Neural progenitor cell (in vitro differentiated cells): ENCODE measurements around the gene TOMM22. TPM values are rescaled to one million over a fixed set of nuclear protein-coding genes. Genes with fewer than 3 reads are reported as not detected.

ENCODE experiments used
- DNase-seq: peaks from one replicate; pipeline ENCODE4 v3.0.0-alpha.2; 2016; ENCODE audit warnings: low spot score
- H2AFZ ChIP-seq: fragments of 200-600 bp; sonication (generic); replicated peaks from 2 replicates; pipeline ENCODE4 v1.6.1; 2016; ENCODE audit warnings: antibody characterized with exemption
- H3F3A ChIP-seq: fragments of 200-600 bp; sonication (generic); 2 replicates; pipeline ENCODE4 v1.6.1; 2016; ENCODE audit warnings: antibody characterized with exemption, low read depth
- H3K27ac ChIP-seq: fragments of 200-600 bp; sonication (generic); 2 replicates; pipeline ENCODE4 v1.5.1; 2016; ENCODE audit warnings: mild to moderate bottlenecking
- H3K27me3 ChIP-seq: fragments of 200-600 bp; sonication (generic); 2 replicates; pipeline ENCODE4 v1.6.1; 2016; ENCODE audit warnings: mild to moderate bottlenecking, moderate library complexity
- H3K36me3 ChIP-seq: fragments of 200-600 bp; sonication (generic); 2 replicates; pipeline ENCODE4 v1.5.1; 2016
- H3K4me1 ChIP-seq: fragments of 200-600 bp; sonication (generic); 2 replicates; pipeline ENCODE4 v1.6.1; 2016; ENCODE audit warnings: mixed run types
- H3K4me2 ChIP-seq: fragments of 200-600 bp; sonication (generic); 2 replicates; pipeline ENCODE4 v1.6.1; 2016
- H3K4me3 ChIP-seq: fragments of 200-600 bp; sonication (generic); 2 replicates; pipeline ENCODE4 v1.5.1; 2016
- H3K79me2 ChIP-seq: fragments of 200-600 bp; sonication (generic); 2 replicates; pipeline ENCODE4 v1.6.1; 2016; ENCODE audit warnings: low read depth
- H3K9ac ChIP-seq: fragments of 200-600 bp; sonication (generic); 2 replicates; pipeline ENCODE4 v1.6.1; 2016
- H3K9me3 ChIP-seq: fragments of 200-600 bp; sonication (generic); 2 replicates; pipeline ENCODE4 v1.5.1; 2016; ENCODE audit warnings: low read depth
- H4K20me1 ChIP-seq: fragments of 200-600 bp; sonication (generic); 2 replicates; pipeline ENCODE4 v1.6.1; 2016; ENCODE audit warnings: low read depth
- H3K27ac Mint-ChIP-seq: 3 replicates; pipeline ENCODE4 v1.8.0; 2021; ENCODE audit warnings: mixed read lengths
- H3K27me3 Mint-ChIP-seq: 2 replicates; pipeline ENCODE4 v1.8.0; 2022; ENCODE audit warnings: low read depth, mild to moderate bottlenecking, inconsistent platforms, moderate library complexity, mixed read lengths; ENCODE audit not compliant: insufficient read depth
- H3K36me3 Mint-ChIP-seq: 3 replicates; pipeline ENCODE4 v1.8.0; 2021; ENCODE audit warnings: mixed read lengths
- H3K4me1 Mint-ChIP-seq: 3 replicates; pipeline ENCODE4 v1.8.0; 2021; ENCODE audit warnings: mixed read lengths
- H3K4me3 Mint-ChIP-seq: 3 replicates; pipeline ENCODE4 v1.8.0; 2021; ENCODE audit warnings: mild to moderate bottlenecking, moderate library complexity, mixed read lengths
- H3K9me3 Mint-ChIP-seq: 3 replicates; pipeline ENCODE4 v1.8.0; 2020; ENCODE audit warnings: mixed read lengths
- EZH2 ChIP-seq: fragments of 200-600 bp; sonication (generic); IDR thresholded peaks from 2 replicates; pipeline ENCODE4 v1.6.1; 2017; ENCODE audit warnings: antibody characterized with exemption, mild to moderate bottlenecking, moderate library complexity
- EZH2phosphoT487 ChIP-seq: fragments of 200-600 bp; sonication (generic); IDR thresholded peaks from 2 replicates; pipeline ENCODE4 v1.6.1; 2017; ENCODE audit warnings: antibody characterized with exemption
- total RNA-seq: library from RNA; depleted of rRNA; stranded (reverse); fragments of >200 nt; gene quantifications from 2 replicates; pipeline ENCODE4 v1.2.3, GENCODE V29; 2015; ENCODE audit warnings: low replicate concordance
- TF ChIP-seq, protein P1 (sequence below): fragments of 200-600 bp; sonication (generic); IDR thresholded peaks from 2 replicates; pipeline ENCODE4 v1.5.1; 2017; ENCODE audit warnings: antibody characterized with exemption, mild to moderate bottlenecking

TOMM22 gene
- total RNA-seq, 1 donor from 2014 or later: 134 TPM

DNA sequence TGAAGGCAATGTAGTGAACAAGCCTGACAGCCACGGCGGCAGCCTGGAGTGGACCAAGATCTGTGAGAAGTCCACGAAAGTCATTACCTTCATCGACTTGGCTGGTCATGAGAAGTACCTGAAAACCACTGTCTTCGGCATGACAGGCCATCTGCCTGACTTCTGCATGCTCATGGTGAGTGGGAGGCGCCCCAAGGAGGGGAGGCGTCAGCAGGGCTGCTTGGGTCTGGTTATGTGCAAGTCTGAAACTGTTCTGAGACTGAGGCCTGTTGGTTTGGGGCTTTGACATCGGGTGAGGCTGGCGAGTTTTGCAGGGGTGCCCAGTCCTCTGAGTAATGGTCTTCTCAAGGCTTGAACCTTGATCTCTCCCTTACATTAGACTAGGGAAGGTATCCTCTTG is 35.1 kb downstream of the TOMM22 start:
- Histone ChIP-seq H4K20me1 (peaks cover 58% of the 10 kb centered on the region), H2AFZ (no peak overlapping the region), H3K36me3 (no peaks in the 10 kb centered on the region), H3K27ac (no peak overlapping the region), H3K4me1 (peaks cover 22% of the 10 kb centered on the region), H3K4me3 (no peak overlapping the region), H3K9ac (no peak overlapping the region), H3K4me2 (no peak overlapping the region), H3K79me2 (peaks cover 41% of the 10 kb centered on the region), H3K27me3 (no peaks in the 10 kb centered on the region), H3K9me3 (no peaks in the 10 kb centered on the region), H3F3A (peaks cover 16% of the 10 kb centered on the region)
- Mint-ChIP-seq H3K9me3 (no peaks in the 10 kb centered on the region), H3K4me3 (no peak overlapping the region), H3K4me1 (peaks cover 41% of the 10 kb centered on the region), H3K27me3 (peaks cover 10% of the 10 kb centered on the region), H3K36me3 (peaks cover 21% of the 10 kb centered on the region), H3K27ac (no peak overlapping the region)
- TF ChIP-seq, protein P1, sequence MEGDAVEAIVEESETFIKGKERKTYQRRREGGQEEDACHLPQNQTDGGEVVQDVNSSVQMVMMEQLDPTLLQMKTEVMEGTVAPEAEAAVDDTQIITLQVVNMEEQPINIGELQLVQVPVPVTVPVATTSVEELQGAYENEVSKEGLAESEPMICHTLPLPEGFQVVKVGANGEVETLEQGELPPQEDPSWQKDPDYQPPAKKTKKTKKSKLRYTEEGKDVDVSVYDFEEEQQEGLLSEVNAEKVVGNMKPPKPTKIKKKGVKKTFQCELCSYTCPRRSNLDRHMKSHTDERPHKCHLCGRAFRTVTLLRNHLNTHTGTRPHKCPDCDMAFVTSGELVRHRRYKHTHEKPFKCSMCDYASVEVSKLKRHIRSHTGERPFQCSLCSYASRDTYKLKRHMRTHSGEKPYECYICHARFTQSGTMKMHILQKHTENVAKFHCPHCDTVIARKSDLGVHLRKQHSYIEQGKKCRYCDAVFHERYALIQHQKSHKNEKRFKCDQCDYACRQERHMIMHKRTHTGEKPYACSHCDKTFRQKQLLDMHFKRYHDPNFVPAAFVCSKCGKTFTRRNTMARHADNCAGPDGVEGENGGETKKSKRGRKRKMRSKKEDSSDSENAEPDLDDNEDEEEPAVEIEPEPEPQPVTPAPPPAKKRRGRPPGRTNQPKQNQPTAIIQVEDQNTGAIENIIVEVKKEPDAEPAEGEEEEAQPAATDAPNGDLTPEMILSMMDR: no peak
- TF ChIP-seq EZH2phosphoT487 (no peak), EZH2 (no peak)
- no peak for DNase-seq

DNA sequence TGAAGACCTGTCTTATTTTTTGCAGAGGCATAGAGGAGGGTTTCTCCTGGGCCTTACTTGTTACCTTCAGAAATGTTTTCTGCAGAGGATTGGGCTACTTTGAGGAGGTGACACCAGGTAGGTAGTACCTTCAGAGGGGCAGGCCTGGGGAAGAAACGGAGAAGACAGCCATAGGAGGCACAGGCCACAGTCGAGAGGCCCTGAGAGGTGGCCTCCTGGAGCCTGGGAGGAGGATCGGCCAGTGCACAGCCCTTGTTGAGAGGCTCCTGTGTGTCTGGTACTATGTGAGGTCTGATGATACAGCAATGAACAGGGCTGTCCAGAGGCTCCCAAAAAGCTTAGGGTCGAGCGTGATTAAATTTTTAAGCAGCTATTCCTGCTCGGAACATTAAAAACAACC is 35.5 kb downstream of the TOMM22 start:
- Histone ChIP-seq H3K36me3 (no peaks in the 10 kb centered on the region), H3K9ac (no peak overlapping the region), H2AFZ (no peak overlapping the region), H3K9me3 (no peaks in the 10 kb centered on the region), H3K27ac (no peak overlapping the region), H3K4me3 (no peak overlapping the region), H3K79me2 (peaks cover 37% of the 10 kb centered on the region), H3F3A (peaks cover 11% of the 10 kb centered on the region), H3K4me2 (no peak overlapping the region), H3K4me1 (peaks cover 18% of the 10 kb centered on the region), H3K27me3 (no peaks in the 10 kb centered on the region), H4K20me1 (peaks cover 54% of the 10 kb centered on the region)
- peaks cover 10% of the 10 kb centered on the region for H3K27me3 Mint-ChIP-seq
- no peak overlapping the region for H3K4me3 Mint-ChIP-seq
- TF ChIP-seq, protein P1: no peak
- TF ChIP-seq EZH2phosphoT487 (no peak), EZH2 (no peak)
- H3K27ac Mint-ChIP-seq: no peak overlapping the region
- H3K36me3 Mint-ChIP-seq: peaks cover 21% of the 10 kb centered on the region
- no peaks in the 10 kb centered on the region for H3K9me3 Mint-ChIP-seq
- H3K4me1 Mint-ChIP-seq: peaks cover 38% of the 10 kb centered on the region
- DNase-seq: no peak

DNA sequence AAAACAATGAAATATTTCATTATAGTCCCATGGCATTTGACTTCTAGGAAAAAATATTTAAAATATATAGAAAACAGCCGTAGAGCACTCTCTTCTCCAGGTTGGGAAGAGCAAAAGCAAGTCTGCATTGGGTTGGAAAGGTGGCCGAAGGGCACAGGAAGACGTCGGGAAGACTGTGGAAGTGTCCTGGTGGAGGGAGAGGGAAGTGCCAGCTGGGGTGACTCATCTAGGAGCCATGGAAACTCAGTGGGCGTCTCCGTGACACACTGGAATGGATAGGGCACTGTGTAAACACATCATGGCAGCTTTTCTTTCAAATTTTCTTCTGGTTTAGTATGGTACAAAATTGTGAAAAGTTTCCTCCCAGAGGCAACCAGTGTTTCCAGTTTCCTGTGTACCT is 36.7 kb downstream of the TOMM22 start:
- H3K4me2 ChIP-seq: no peak overlapping the region
- H3K9ac ChIP-seq: no peak overlapping the region
- Mint-ChIP-seq H3K27me3 (peaks cover 10% of the 10 kb centered on the region), H3K27ac (no peak overlapping the region), H3K36me3 (peaks cover 26% of the 10 kb centered on the region), H3K9me3 (no peaks in the 10 kb centered on the region), H3K4me1 (peaks cover 26% of the 10 kb centered on the region), H3K4me3 (peak overlapping the region; percentile 30)
- no peak for TF ChIP-seq EZH2
- TF ChIP-seq, protein P1: peak; percentile 36
- H3K4me3 ChIP-seq: no peak overlapping the region
- H3K79me2 ChIP-seq: peaks cover 25% of the 10 kb centered on the region
- H3F3A ChIP-seq: no peaks in the 10 kb centered on the region
- H4K20me1 ChIP-seq: peaks cover 48% of the 10 kb centered on the region
- H3K9me3 ChIP-seq: no peaks in the 10 kb centered on the region
- H3K27ac ChIP-seq: no peak overlapping the region
- H2AFZ ChIP-seq: no peak overlapping the region
- H3K27me3 ChIP-seq: no peaks in the 10 kb centered on the region
- peaks cover 6% of the 10 kb centered on the region for H3K4me1 ChIP-seq
- peak; percentile 41 for DNase-seq
- no peaks in the 10 kb centered on the region for H3K36me3 ChIP-seq
